Measurements from ENCODE around the gene FAM200A.

DNA sequence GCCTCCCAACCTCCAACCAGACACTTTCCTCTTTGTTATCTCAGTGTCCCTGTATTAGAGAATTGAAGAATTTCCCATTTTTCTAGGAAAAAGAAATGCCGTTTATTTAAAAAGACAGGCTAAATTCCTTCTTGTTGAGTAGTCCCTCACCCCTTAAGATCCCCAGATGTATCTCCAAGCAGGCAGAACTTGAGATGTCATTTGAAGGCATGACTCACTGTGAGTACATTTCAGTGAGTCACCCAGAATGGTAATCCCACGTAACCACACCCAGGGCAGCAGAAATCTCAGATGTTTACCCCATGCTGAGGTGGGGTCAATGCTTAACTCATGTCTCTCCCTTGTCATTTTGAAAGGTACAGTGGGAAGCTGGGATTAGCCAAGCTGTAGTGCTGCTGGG is 10.9 kb upstream of the FAM200A start:
- TF ChIP-seq, protein P1, sequence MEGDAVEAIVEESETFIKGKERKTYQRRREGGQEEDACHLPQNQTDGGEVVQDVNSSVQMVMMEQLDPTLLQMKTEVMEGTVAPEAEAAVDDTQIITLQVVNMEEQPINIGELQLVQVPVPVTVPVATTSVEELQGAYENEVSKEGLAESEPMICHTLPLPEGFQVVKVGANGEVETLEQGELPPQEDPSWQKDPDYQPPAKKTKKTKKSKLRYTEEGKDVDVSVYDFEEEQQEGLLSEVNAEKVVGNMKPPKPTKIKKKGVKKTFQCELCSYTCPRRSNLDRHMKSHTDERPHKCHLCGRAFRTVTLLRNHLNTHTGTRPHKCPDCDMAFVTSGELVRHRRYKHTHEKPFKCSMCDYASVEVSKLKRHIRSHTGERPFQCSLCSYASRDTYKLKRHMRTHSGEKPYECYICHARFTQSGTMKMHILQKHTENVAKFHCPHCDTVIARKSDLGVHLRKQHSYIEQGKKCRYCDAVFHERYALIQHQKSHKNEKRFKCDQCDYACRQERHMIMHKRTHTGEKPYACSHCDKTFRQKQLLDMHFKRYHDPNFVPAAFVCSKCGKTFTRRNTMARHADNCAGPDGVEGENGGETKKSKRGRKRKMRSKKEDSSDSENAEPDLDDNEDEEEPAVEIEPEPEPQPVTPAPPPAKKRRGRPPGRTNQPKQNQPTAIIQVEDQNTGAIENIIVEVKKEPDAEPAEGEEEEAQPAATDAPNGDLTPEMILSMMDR (IDR thresholded peaks at IDR 0.05 in 8 of 11, conservative IDR thresholded peaks at IDR 0.05 in 3 of 11), result no peak
- TF ChIP-seq POLR2AphosphoS5 (IDR thresholded peaks at IDR 0.05), result no peak
